ENCODE measurements around the gene C1orf56. TPM values are rescaled to one million over a fixed set of nuclear protein-coding genes. Genes with fewer than 3 reads are reported as not detected.
A peak's percentile ranks its signal among the peaks of the same experiment; 100 is the strongest.

C1orf56 gene
- total and polyA plus RNA-seq, 2 of the 13 experiments (the other 11 are each of a cell fraction or from before 2014, with no cell fraction given) = 1.5 to 3.2 TPM

GRCh38 chr1:151059109-151060006, 11.8 kb downstream of the C1orf56 start, which contains the start of gene CDC42SE1 (continued):
- TF ChIP-seq, protein P1, sequence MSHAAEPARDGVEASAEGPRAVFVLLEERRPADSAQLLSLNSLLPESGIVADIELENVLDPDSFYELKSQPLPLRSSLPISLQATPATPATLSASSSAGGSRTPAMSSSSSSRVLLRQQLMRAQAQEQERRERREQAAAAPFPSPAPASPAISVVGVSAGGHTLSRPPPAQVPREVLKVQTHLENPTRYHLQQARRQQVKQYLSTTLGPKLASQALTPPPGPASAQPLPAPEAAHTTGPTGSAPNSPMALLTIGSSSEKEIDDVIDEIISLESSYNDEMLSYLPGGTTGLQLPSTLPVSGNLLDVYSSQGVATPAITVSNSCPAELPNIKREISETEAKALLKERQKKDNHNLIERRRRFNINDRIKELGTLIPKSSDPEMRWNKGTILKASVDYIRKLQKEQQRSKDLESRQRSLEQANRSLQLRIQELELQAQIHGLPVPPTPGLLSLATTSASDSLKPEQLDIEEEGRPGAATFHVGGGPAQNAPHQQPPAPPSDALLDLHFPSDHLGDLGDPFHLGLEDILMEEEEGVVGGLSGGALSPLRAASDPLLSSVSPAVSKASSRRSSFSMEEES (CRISPR knock-in tag; IDR thresholded peaks at IDR 0.05) = peak; percentile 42; the same call in 1 of the 2 replicates
- TF ChIP-seq KLF16 (CRISPR knock-in tag; IDR thresholded peaks at IDR 0.05) (peak in 1 of 2 experiments; percentile 72; a peak in 1 of 4 replicates), ZC3H4 (CRISPR knock-in tag; IDR thresholded peaks at IDR 0.05; ENCODE audit: borderline replicate concordance) (no peak), ZNF414 (CRISPR knock-in tag; IDR thresholded peaks at IDR 0.05) (no peak), TOE1 (CRISPR knock-in tag; IDR thresholded peaks at IDR 0.05) (no peak), ZNF510 (CRISPR knock-in tag; IDR thresholded peaks at IDR 0.05; ENCODE audit: low read depth) (peak; percentile 54; the same call in 1 of the 2 replicates), ZNF44 (CRISPR knock-in tag; IDR thresholded peaks at IDR 0.05) (no peak; the same call in 1 of the 2 replicates), ZNF790 (CRISPR knock-in tag; IDR thresholded peaks at IDR 0.05; ENCODE audit: borderline replicate concordance) (peak; percentile 55; the same call in 1 of the 2 replicates), SAP130 (CRISPR knock-in tag; IDR thresholded peaks at IDR 0.05; ENCODE audit: low read depth) (peak; percentile 91), CEBPG (CRISPR knock-in tag; IDR thresholded peaks at IDR 0.05) (peak; percentile 98), NR1H2 (CRISPR knock-in tag; IDR thresholded peaks at IDR 0.05; ENCODE audit: borderline replicate concordance, low read depth) (no peak), SP1 (IDR thresholded peaks at IDR 0.05) (no peak), SP1 (CRISPR knock-in tag; IDR thresholded peaks at IDR 0.05) (no peak), ZNF772 (CRISPR knock-in tag; IDR thresholded peaks at IDR 0.05) (peak; percentile 52; the same call in 1 of the 2 replicates), TRIM24 (CRISPR knock-in tag; IDR thresholded peaks at IDR 0.05) (no peak), ARID2 (CRISPR knock-in tag; IDR thresholded peaks at IDR 0.05; ENCODE audit: borderline replicate concordance) (no peak), HDAC2 (CRISPR knock-in tag; IDR thresholded peaks at IDR 0.05) (peak; percentile 74), JUN (CRISPR knock-in tag; IDR thresholded peaks at IDR 0.05) (0 out of 2 replicates have a peak, but pooled peaks have one; percentile 21), ZBTB7B (CRISPR knock-in tag; IDR thresholded peaks at IDR 0.05) (peak; percentile 85; the same call in 1 of the 2 replicates)
- TF ChIP-seq, protein P2, sequence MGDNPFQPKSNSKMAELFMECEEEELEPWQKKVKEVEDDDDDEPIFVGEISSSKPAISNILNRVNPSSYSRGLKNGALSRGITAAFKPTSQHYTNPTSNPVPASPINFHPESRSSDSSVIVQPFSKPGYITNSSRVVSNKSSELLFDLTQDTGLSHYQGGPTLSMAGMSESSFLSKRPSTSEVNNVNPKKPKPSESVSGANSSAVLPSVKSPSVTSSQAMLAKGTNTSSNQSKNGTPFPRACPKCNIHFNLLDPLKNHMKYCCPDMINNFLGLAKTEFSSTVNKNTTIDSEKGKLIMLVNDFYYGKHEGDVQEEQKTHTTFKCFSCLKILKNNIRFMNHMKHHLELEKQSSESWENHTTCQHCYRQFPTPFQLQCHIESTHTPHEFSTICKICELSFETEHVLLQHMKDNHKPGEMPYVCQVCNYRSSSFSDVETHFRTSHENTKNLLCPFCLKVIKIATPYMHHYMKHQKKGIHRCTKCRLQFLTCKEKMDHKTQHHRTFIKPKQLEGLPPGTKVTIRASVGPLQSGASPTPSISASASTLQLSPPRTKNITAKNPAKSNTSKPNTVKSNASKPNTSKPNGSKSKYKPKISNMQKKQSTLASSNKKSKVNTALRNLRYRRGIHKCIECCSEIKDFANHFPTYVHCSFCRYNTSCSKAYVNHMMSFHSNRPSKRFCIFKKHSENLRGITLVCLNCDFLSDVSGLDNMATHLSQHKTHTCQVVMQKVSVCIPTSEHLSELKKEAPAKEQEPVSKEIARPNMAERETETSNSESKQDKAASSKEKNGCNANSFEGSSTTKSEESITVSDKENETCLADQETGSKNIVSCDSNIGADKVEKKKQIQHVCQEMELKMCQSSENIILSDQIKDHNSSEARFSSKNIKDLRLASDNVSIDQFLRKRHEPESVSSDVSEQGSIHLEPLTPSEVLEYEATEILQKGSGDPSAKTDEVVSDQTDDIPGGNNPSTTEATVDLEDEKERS (CRISPR knock-in tag; IDR thresholded peaks at IDR 0.05) = peak; percentile 80; the same call in 1 of the 2 replicates
- TF ChIP-seq, protein P3, sequence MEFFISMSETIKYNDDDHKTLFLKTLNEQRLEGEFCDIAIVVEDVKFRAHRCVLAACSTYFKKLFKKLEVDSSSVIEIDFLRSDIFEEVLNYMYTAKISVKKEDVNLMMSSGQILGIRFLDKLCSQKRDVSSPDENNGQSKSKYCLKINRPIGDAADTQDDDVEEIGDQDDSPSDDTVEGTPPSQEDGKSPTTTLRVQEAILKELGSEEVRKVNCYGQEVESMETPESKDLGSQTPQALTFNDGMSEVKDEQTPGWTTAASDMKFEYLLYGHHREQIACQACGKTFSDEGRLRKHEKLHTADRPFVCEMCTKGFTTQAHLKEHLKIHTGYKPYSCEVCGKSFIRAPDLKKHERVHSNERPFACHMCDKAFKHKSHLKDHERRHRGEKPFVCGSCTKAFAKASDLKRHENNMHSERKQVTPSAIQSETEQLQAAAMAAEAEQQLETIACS (CRISPR knock-in tag; IDR thresholded peaks at IDR 0.05) = no peak
- TF ChIP-seq, protein P4, sequence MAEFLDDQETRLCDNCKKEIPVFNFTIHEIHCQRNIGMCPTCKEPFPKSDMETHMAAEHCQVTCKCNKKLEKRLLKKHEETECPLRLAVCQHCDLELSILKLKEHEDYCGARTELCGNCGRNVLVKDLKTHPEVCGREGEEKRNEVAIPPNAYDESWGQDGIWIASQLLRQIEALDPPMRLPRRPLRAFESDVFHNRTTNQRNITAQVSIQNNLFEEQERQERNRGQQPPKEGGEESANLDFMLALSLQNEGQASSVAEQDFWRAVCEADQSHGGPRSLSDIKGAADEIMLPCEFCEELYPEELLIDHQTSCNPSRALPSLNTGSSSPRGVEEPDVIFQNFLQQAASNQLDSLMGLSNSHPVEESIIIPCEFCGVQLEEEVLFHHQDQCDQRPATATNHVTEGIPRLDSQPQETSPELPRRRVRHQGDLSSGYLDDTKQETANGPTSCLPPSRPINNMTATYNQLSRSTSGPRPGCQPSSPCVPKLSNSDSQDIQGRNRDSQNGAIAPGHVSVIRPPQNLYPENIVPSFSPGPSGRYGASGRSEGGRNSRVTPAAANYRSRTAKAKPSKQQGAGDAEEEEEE (CRISPR knock-in tag; IDR thresholded peaks at IDR 0.05; ENCODE audit: borderline replicate concordance) = no peak
